Esophagus (tissue), 2 donors: Measurements from ENCODE around the gene NDRG4. TPM values are rescaled to one million over a fixed set of nuclear protein-coding genes. Genes with fewer than 3 reads are reported as not detected.

Source experiments
- H3K27ac ChIP-seq, 2 donors: one replicate each; pipeline ENCODE4 v1.5.1; 2013; ENCODE audit warnings: low read depth in 2 of 2, mild to moderate bottlenecking in 2 of 2, inconsistent platforms in 1 of 2, low read length in 1 of 2, moderate library complexity in 1 of 2
- H3K27me3 ChIP-seq, 2 donors: one replicate each; pipeline ENCODE4 v1.6.1; 2013; ENCODE audit warnings: low read length in 2 of 2, control low read depth in 1 of 2, mild to moderate bottlenecking in 1 of 2; ENCODE audit not compliant: insufficient read depth in 2 of 2, control insufficient read depth in 1 of 2
- H3K36me3 ChIP-seq, 2 donors: one replicate each; pipeline ENCODE4 v1.6.1; 2013; ENCODE audit warnings: low read length in 1 of 2; ENCODE audit not compliant: control insufficient read depth in 2 of 2, insufficient read depth in 2 of 2
- H3K4me1 ChIP-seq, 2 donors: one replicate each; pipeline ENCODE4 v1.6.1; 2013; ENCODE audit warnings: low read length in 1 of 2; ENCODE audit not compliant: control insufficient read depth in 2 of 2, insufficient read depth in 2 of 2
- H3K4me3 ChIP-seq, 2 donors: one replicate each; pipeline ENCODE4 v1.5.1; 2013; ENCODE audit warnings: low read length in 2 of 2, mild to moderate bottlenecking in 2 of 2, low read depth in 1 of 2, moderate library complexity in 1 of 2
- H3K9me3 ChIP-seq, 2 donors: one replicate each; pipeline ENCODE4 v1.6.1; 2013; ENCODE audit warnings: mild to moderate bottlenecking in 2 of 2, low read depth in 1 of 2, low read length in 1 of 2, moderate library complexity in 1 of 2; ENCODE audit not compliant: control insufficient read depth in 2 of 2, insufficient read depth in 1 of 2
- WGBS, 2 donors: extraction: QIAGEN DNeasy Blood & Tissue Kit; methylation state at CpG; one replicate each; pipeline ENCODE4 v1.1.7; 2013; 5-methylcytosine and 5-hydroxymethylcytosine counted together
- polyA plus RNA-seq, 2 donors: library from polyadenylated mRNA; stranded (reverse); fragments of 200-250 nt; gene quantifications; one replicate each; pipeline ENCODE4 v1.2.3, GENCODE V29; 2013
- donor health status: healthy with polysubstance abuse.
- donor health status: Bipolar disorder and iron deficiency.

NDRG4 gene
- polyA plus RNA-seq, 2 donors: 12.0 to 26.9 TPM

- H3K4me3 ChIP-seq: no peak overlapping the region
- H3K9me3 ChIP-seq: no peaks in the 10 kb centered on the region
- 87 to 89% methylated on average over 10 of the region's 10 CpGs for WGBS, 2 donors
- H3K4me1 ChIP-seq: no peaks in the 10 kb centered on the region
- H3K27me3 ChIP-seq: no peaks in the 10 kb centered on the region
- no peaks in the 10 kb centered on the region for H3K36me3 ChIP-seq
- H3K27ac ChIP-seq: no peak overlapping the region
Measured at GRCh38 chr16:58458606-58459343, 41.2 kb upstream of the NDRG4 start.

- H3K4me3 ChIP-seq: no peak overlapping the region
- no peaks in the 10 kb centered on the region for H3K9me3 ChIP-seq
- H3K36me3 ChIP-seq: no peaks in the 10 kb centered on the region
- H3K27me3 ChIP-seq: no peaks in the 10 kb centered on the region
- H3K4me1 ChIP-seq: no peaks in the 10 kb centered on the region
- WGBS, 2 donors: 82% methylated on average over 9 of the region's 9 CpGs
- no peak overlapping the region for H3K27ac ChIP-seq
Measured at GRCh38 chr16:58459344-58460218, 40.4 kb upstream of the NDRG4 start.

GRCh38 chr16:58460219-58460610, 39.7 kb upstream of the NDRG4 start:
- Histone ChIP-seq H3K27me3 (peaks cover 0 to 3% of the 10 kb centered on the region in 2 donors), H3K36me3 (no peaks in the 10 kb centered on the region), H3K9me3 (no peaks in the 10 kb centered on the region), H3K4me1 (peaks cover 3% of the 10 kb centered on the region in 2 donors), H3K27ac (no peak overlapping the region), H3K4me3 (no peak overlapping the region)
- WGBS, 2 donors: 62 to 71% methylated on average over 4 of the region's 4 CpGs

GRCh38 chr16:58461056-58461455, 38.9 kb upstream of the NDRG4 start:
- H3K4me1 ChIP-seq: peaks cover 3% of the 10 kb centered on the region in 2 donors
- no peak overlapping the region for H3K4me3 ChIP-seq
- WGBS, 2 donors: 65 to 68% methylated on average over 5 of the region's 5 CpGs
- H3K36me3 ChIP-seq: no peaks in the 10 kb centered on the region
- no peaks in the 10 kb centered on the region for H3K9me3 ChIP-seq
- peaks cover 0 to 8% of the 10 kb centered on the region in 2 donors for H3K27me3 ChIP-seq
- H3K27ac ChIP-seq: no peak overlapping the region

- H3K9me3 ChIP-seq: no peaks in the 10 kb centered on the region
- H3K27me3 ChIP-seq: peaks cover 0 to 8% of the 10 kb centered on the region in 2 donors
- H3K27ac ChIP-seq: no peak overlapping the region
- H3K4me3 ChIP-seq: no peak overlapping the region
- 76 to 81% methylated on average over 7 of the region's 7 CpGs for WGBS, 2 donors
- peaks cover 3% of the 10 kb centered on the region in 2 donors for H3K4me1 ChIP-seq
- H3K36me3 ChIP-seq: no peaks in the 10 kb centered on the region
Measured at GRCh38 chr16:58461640-58462039, 38.3 kb upstream of the NDRG4 start.

GRCh38 chr16:58462089-58462488, 37.9 kb upstream of the NDRG4 start:
- Histone ChIP-seq H3K27me3 (peaks cover 0 to 8% of the 10 kb centered on the region in 2 donors), H3K27ac (peak overlapping the region in 1 of 2 donors; percentile 48), H3K4me3 (no peak overlapping the region), H3K4me1 (peaks cover 3% of the 10 kb centered on the region in 2 donors), H3K36me3 (no peaks in the 10 kb centered on the region), H3K9me3 (no peaks in the 10 kb centered on the region)
- 75 to 77% methylated on average over 4 of the region's 4 CpGs for WGBS, 2 donors

- H3K9me3 ChIP-seq: no peaks in the 10 kb centered on the region
- 68 to 72% methylated on average over 15 of the region's 15 CpGs for WGBS, 2 donors
- no peak overlapping the region for H3K4me3 ChIP-seq
- no peaks in the 10 kb centered on the region for H3K36me3 ChIP-seq
- H3K4me1 ChIP-seq: peaks cover 3% of the 10 kb centered on the region in 2 donors
- peak overlapping the region in 1 of 2 donors; percentile 48 for H3K27ac ChIP-seq
- peaks cover 0 to 8% of the 10 kb centered on the region in 2 donors for H3K27me3 ChIP-seq
Measured at GRCh38 chr16:58462499-58462996, 37.4 kb upstream of the NDRG4 start.

GRCh38 chr16:58462997-58463941, 36.7 kb upstream of the NDRG4 start:
- Histone ChIP-seq H3K27me3 (peaks cover 0 to 8% of the 10 kb centered on the region in 2 donors), H3K27ac (no peak overlapping the region), H3K9me3 (no peaks in the 10 kb centered on the region), H3K36me3 (no peaks in the 10 kb centered on the region), H3K4me3 (peak overlapping the region; percentile 57 to 62), H3K4me1 (peaks cover 3% of the 10 kb centered on the region in 2 donors)
- WGBS, 2 donors: 2 to 3% methylated on average over 91 to 113 of the region's 113 CpGs
